NCI-H1105 (cell line): ENCODE measurements around the gene NTM.
A peak's percentile ranks its signal among the peaks of the same experiment; 100 is the strongest.

ENCODE experiments used
- DNase-seq: peaks from one replicate; lab custom pipeline; 2025; lab: John Stamatoyannopoulos, UW

NTM gene

GRCh38 chr11:132154781-132155180 is 784.4 kb downstream of the NTM start:
- DNase-seq, result no peak

- DNase-seq, result peak; percentile 60
These were observed 787.7 kb downstream of the NTM start for GRCh38 chr11:132158091-132158490.

GRCh38 chr11:132158696-132159095 is 788.3 kb downstream of the NTM start:
- DNase-seq, result no peak

- no peak for DNase-seq
These were observed 791.1 kb downstream of the NTM start for GRCh38 chr11:132161403-132162078.

GRCh38 chr11:132168344-132168981 is 798.0 kb downstream of the NTM start:
- no peak for DNase-seq

GRCh38 chr11:132171031-132171430 is 800.6 kb downstream of the NTM start:
- DNase-seq, result no peak

- DNase-seq, result no peak
These were observed 804.2 kb downstream of the NTM start for GRCh38 chr11:132174362-132175255.

GRCh38 chr11:132177106-132177505 is 806.7 kb downstream of the NTM start:
- no peak for DNase-seq

- DNase-seq, result no peak
These were observed 813.7 kb downstream of the NTM start for GRCh38 chr11:132184079-132184478.

- no peak for DNase-seq
These were observed 815.5 kb downstream of the NTM start for GRCh38 chr11:132185726-132186592.

GRCh38 chr11:132186699-132187098 is 816.3 kb downstream of the NTM start:
- no peak for DNase-seq

- DNase-seq, result no peak
These were observed 817.0 kb downstream of the NTM start for GRCh38 chr11:132187386-132187785.

GRCh38 chr11:132187814-132188213 is 817.4 kb downstream of the NTM start:
- DNase-seq, result no peak

GRCh38 chr11:132196928-132197327 is 826.5 kb downstream of the NTM start:
- DNase-seq, result no peak

GRCh38 chr11:132200353-132200936 is 830.0 kb downstream of the NTM start:
- DNase-seq, result no peak

GRCh38 chr11:132202621-132203020 is 832.2 kb downstream of the NTM start:
- no peak for DNase-seq

GRCh38 chr11:132205006-132205405 is 834.6 kb downstream of the NTM start:
- DNase-seq, result no peak

GRCh38 chr11:132205496-132205895 is 835.1 kb downstream of the NTM start:
- no peak for DNase-seq

- DNase-seq, result no peak
These were observed 836.6 kb downstream of the NTM start for GRCh38 chr11:132206993-132207392.

GRCh38 chr11:132208477-132209055 is 838.2 kb downstream of the NTM start:
- no peak for DNase-seq

GRCh38 chr11:132211479-132211878 is 841.1 kb downstream of the NTM start:
- DNase-seq, result no peak
